ENCODE data around the gene MOV10.

Gene MOV10

GRCh38 chr1:112637254-112638109 is 37.0 kb upstream of the MOV10 start:
- Histone ChIP-seq H3K4me1 (ENCODE audit: control insufficient read depth, insufficient read depth, low read length) (peaks cover 31% of the 10 kb centered on the region), H3K9me3 (ENCODE audit: control insufficient read depth, insufficient read depth, low read depth, low read length) (no peaks in the 10 kb centered on the region), H3K27ac (ENCODE audit: extremely low read depth, low read depth, low read length) (peak overlapping the region; percentile 38; the same call in 1 of the 2 replicates), H3K36me3 (ENCODE audit: control insufficient read depth in 2 of 2, insufficient read depth in 1 of 2, low read length in 2 of 2) (peaks cover 0 to 3% of the 10 kb centered on the region in 2 experiments; a peak in 1 of 3 replicates), H3K4me3 (ENCODE audit: low read depth, low read length) (no peak overlapping the region)
- POLR2A ChIA-PET, result interaction anchor here (0.6 to 2.5 kb wide), 6 partner anchors 18 to 96 kb away, joined by 3 to 12 read pairs (median 4); partner anchors contain the start of genes CAPZA1, MOV10 and ST7L
- CTCF ChIA-PET, result interaction anchor here (0.5 to 1.4 kb wide), 6 partner anchors 10 to 1582 kb away, joined by 3 to 7 read pairs (median 4); no protein-coding TSS in a partner anchor
- TF ChIP-seq ZNF169 (tag by site-specific recombination; IDR thresholded peaks at IDR 0.05) (no peak), ZEB2 (tag by site-specific recombination; IDR thresholded peaks at IDR 0.05) (0 out of 2 replicates have a peak, but pooled peaks have one; percentile 15), ZNF26 (tag by site-specific recombination; IDR thresholded peaks at IDR 0.05) (no peak), ZNF37A (tag by site-specific recombination; IDR thresholded peaks at IDR 0.05) (no peak), ZNF112 (tag by site-specific recombination; IDR thresholded peaks at IDR 0.05) (no peak), ATF2 (tag by site-specific recombination; IDR thresholded peaks at IDR 0.05; ENCODE audit: low read depth) (no peak), TRIM28 (IDR thresholded peaks at IDR 0.05; ENCODE audit: borderline replicate concordance, low read length) (peak; percentile 84; the same call in 1 of the 2 replicates), HOXD13 (CRISPR knock-in tag; IDR thresholded peaks at IDR 0.05; ENCODE audit: borderline replicate concordance) (no peak), ZSCAN16 (tag by site-specific recombination; IDR thresholded peaks at IDR 0.05) (no peak), ZNF404 (tag by site-specific recombination; IDR thresholded peaks at IDR 0.05) (no peak), ZBTB49 (tag by site-specific recombination; IDR thresholded peaks at IDR 0.05; ENCODE audit: low read depth) (no peak), OSR2 (tag by site-specific recombination; IDR thresholded peaks at IDR 0.05) (peak; percentile 18; the same call in 1 of the 2 replicates), REPIN1 (tag by site-specific recombination; IDR thresholded peaks at IDR 0.05; ENCODE audit: low read depth) (no peak), TCF7L2 (IDR thresholded peaks at IDR 0.05; ENCODE audit: borderline replicate concordance, low read depth, low read length) (no peak), PRDM6 (tag by site-specific recombination; IDR thresholded peaks at IDR 0.05) (peak; percentile 66; the same call in 1 of the 2 replicates), ZBTB17 (tag by site-specific recombination; IDR thresholded peaks at IDR 0.05) (peak; percentile 68), ZNF146 (tag by site-specific recombination; IDR thresholded peaks at IDR 0.05) (no peak), ZNF449 (tag by site-specific recombination; IDR thresholded peaks at IDR 0.05) (no peak), ZFP3 (tag by site-specific recombination; IDR thresholded peaks at IDR 0.05; ENCODE audit: low read depth) (no peak), PATZ1 (tag by site-specific recombination; IDR thresholded peaks at IDR 0.05) (peak; percentile 33; the same call in 1 of the 2 replicates), ZNF398 (tag by site-specific recombination; IDR thresholded peaks at IDR 0.05) (no peak), ZFP69B (tag by site-specific recombination; IDR thresholded peaks at IDR 0.05) (peak; percentile 57; the same call in 1 of the 2 replicates), ZFP41 (tag by site-specific recombination; IDR thresholded peaks at IDR 0.05; ENCODE audit: borderline replicate concordance) (no peak), ZNF302 (tag by site-specific recombination; IDR thresholded peaks at IDR 0.05; ENCODE audit: low read depth) (no peak)
